GM21447 (cell line): Measurements from ENCODE around the gene CABLES2.

Experiments
- ATAC-seq: cut with Tn5 transposase; IDR thresholded peaks from one replicate; pipeline ENCODE4 v1.9.1; 2021; ENCODE audit not compliant: unreplicated experiment

CABLES2 gene

GRCh38 chr20:62407221-62407992, at the start of gene CABLES2:
Gene CABLES2 (minus strand): TSS chr20:62407285. CDS start chr20:62407276, 9 bp downstream.
- peak; percentile 84 for ATAC-seq

GRCh38 chr20:62455929-62456328, 48.8 kb upstream of the CABLES2 start:
- no peak for ATAC-seq

- ATAC-seq: no peak
These were observed 48.0 kb upstream of the CABLES2 start for GRCh38 chr20:62454904-62455636.

- ATAC-seq: no peak
These were observed 46.2 kb upstream of the CABLES2 start for GRCh38 chr20:62453186-62453808.

- ATAC-seq: no peak
These were observed 45.5 kb upstream of the CABLES2 start for GRCh38 chr20:62452475-62453095.

- ATAC-seq: no peak
These were observed 44.9 kb upstream of the CABLES2 start for GRCh38 chr20:62451970-62452369.

- no peak for ATAC-seq
These were observed 44.2 kb upstream of the CABLES2 start for GRCh38 chr20:62451156-62451767.

GRCh38 chr20:62449951-62450691, 43.0 kb upstream of the CABLES2 start:
- no peak for ATAC-seq

- ATAC-seq: no peak
These were observed 41.7 kb upstream of the CABLES2 start for GRCh38 chr20:62448788-62449187.

- no peak for ATAC-seq
These were observed 41.0 kb upstream of the CABLES2 start for GRCh38 chr20:62448038-62448437.

GRCh38 chr20:62446888-62447869, 40.1 kb upstream of the CABLES2 start:
- no peak for ATAC-seq

GRCh38 chr20:62446481-62446880, 39.4 kb upstream of the CABLES2 start:
- ATAC-seq: no peak

- ATAC-seq: no peak
These were observed 38.7 kb upstream of the CABLES2 start for GRCh38 chr20:62445553-62446340.

GRCh38 chr20:62444286-62444685, 37.2 kb upstream of the CABLES2 start:
- ATAC-seq: no peak

- ATAC-seq: no peak
These were observed 35.0 kb upstream of the CABLES2 start for GRCh38 chr20:62441987-62442539.

GRCh38 chr20:62439218-62439617, 32.1 kb upstream of the CABLES2 start:
- ATAC-seq: no peak

- no peak for ATAC-seq
These were observed 30.8 kb upstream of the CABLES2 start for GRCh38 chr20:62437927-62438326.

- ATAC-seq: no peak
These were observed 30.4 kb upstream of the CABLES2 start for GRCh38 chr20:62437496-62437895.
